GM21723 (cell line): ENCODE data around the gene CEP120.
"Not testable (repeated sequence)": the region's sequence is repeated elsewhere in the genome, so short reads cannot be mapped to it uniquely, and the experiment has no call there.

Experiments
- ATAC-seq: cut with Tn5 transposase; IDR thresholded peaks from one replicate; pipeline ENCODE4 v1.9.1; 2021; ENCODE audit warnings: mild to moderate bottlenecking, moderate library complexity; ENCODE audit not compliant: unreplicated experiment

CEP120 gene

GRCh38 chr5:123423278-123424149, at the start of gene CEP120:
Gene CEP120 (minus strand): TSS chr5:123423403. CDS start chr5:123422998, 405 bp downstream.
- ATAC-seq = peak; percentile 99

- no peak for ATAC-seq
Measured at GRCh38 chr5:123472150-123472924, 49.1 kb upstream of the CEP120 start.

- no peak for ATAC-seq
Measured at GRCh38 chr5:123471385-123471784, 48.2 kb upstream of the CEP120 start.

- ATAC-seq = not testable (repeated sequence)
Measured at GRCh38 chr5:123466839-123467238, 43.6 kb upstream of the CEP120 start.

- ATAC-seq = no peak
Measured at GRCh38 chr5:123460296-123460729, 37.1 kb upstream of the CEP120 start.

- not testable (repeated sequence) for ATAC-seq
Measured at GRCh38 chr5:123458994-123459393, 35.8 kb upstream of the CEP120 start.

GRCh38 chr5:123456242-123456641, 33.0 kb upstream of the CEP120 start:
- ATAC-seq = no peak

- peak; percentile 93 for ATAC-seq
Measured at GRCh38 chr5:123455640-123456039, 32.4 kb upstream of the CEP120 start.

GRCh38 chr5:123455095-123455494, 31.9 kb upstream of the CEP120 start:
- peak; percentile 51 for ATAC-seq

- ATAC-seq = no peak
Measured at GRCh38 chr5:123454259-123454911, 31.2 kb upstream of the CEP120 start.

- ATAC-seq = no peak
Measured at GRCh38 chr5:123452401-123452800, 29.2 kb upstream of the CEP120 start.

- no peak for ATAC-seq
Measured at GRCh38 chr5:123451047-123451446, 27.8 kb upstream of the CEP120 start.

GRCh38 chr5:123450640-123451039, 27.4 kb upstream of the CEP120 start:
- ATAC-seq = no peak

- no peak for ATAC-seq
Measured at GRCh38 chr5:123450114-123450513, 26.9 kb upstream of the CEP120 start.

- no peak for ATAC-seq
Measured at GRCh38 chr5:123449424-123449974, 26.3 kb upstream of the CEP120 start.

GRCh38 chr5:123448743-123449142, 25.5 kb upstream of the CEP120 start:
- no peak for ATAC-seq

GRCh38 chr5:123448017-123448617, 24.9 kb upstream of the CEP120 start:
- peak; percentile 92 for ATAC-seq

GRCh38 chr5:123444016-123444415, 20.8 kb upstream of the CEP120 start:
- ATAC-seq = no peak

GRCh38 chr5:123441408-123441807, 18.2 kb upstream of the CEP120 start:
- no peak for ATAC-seq

GRCh38 chr5:123440456-123441181, 17.4 kb upstream of the CEP120 start:
- ATAC-seq = no peak
